T-helper 1 cell treated with Interleukin-12 subunit alpha and Interleukin-12 subunit beta and Interleukin-4 antibody, amounts not matched to agents 30 μg/mL and 1 μg/mL, for 36 hours (primary cell): Measurements from ENCODE around the gene TMEM120B.

ENCODE experiments used
- H3K27ac Mint-ChIP-seq: one replicate; pipeline ENCODE4 v1.8.0; 2021; ENCODE audit warnings: mild to moderate bottlenecking, mixed read lengths
- H3K27me3 Mint-ChIP-seq: one replicate; pipeline ENCODE4 v1.8.0; 2021; ENCODE audit warnings: low read depth, mixed read lengths
- H3K36me3 Mint-ChIP-seq: one replicate; pipeline ENCODE4 v1.8.0; 2021; ENCODE audit warnings: low read depth, mixed read lengths
- H3K4me1 Mint-ChIP-seq: one replicate; pipeline ENCODE4 v1.8.0; 2021; ENCODE audit warnings: low read depth, mixed read lengths
- H3K4me3 Mint-ChIP-seq: one replicate; pipeline ENCODE4 v1.8.0; 2021; ENCODE audit warnings: mild to moderate bottlenecking, moderate library complexity, mixed read lengths
- H3K9me3 Mint-ChIP-seq: one replicate; pipeline ENCODE4 v1.8.0; 2021; ENCODE audit warnings: mixed read lengths

TMEM120B gene

DNA sequence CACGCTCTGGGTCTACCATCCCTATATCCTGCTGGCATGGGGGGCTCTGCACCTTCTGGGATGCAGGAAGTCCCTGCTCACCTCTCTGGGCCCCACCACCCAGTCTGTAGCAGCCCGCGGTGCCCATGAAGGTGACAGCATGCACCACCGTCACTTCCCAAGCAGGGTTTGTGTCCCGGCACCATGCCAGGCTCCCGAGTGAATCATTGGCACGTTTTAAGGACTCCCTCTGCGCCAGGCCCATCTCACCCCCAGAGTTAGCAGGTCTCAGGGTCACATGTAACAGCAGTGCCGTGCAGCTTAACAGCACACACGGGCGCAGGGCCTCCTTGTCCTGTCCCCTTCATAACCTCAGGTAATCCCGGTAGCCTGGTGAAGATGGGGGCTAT is 111.2 kb downstream of the TMEM120B start:
- Mint-ChIP-seq H3K27ac (no peak overlapping the region), H3K4me3 (no peak overlapping the region), H3K36me3 (peaks cover 48% of the 10 kb centered on the region), H3K9me3 (no peaks in the 10 kb centered on the region), H3K27me3 (no peaks in the 10 kb centered on the region), H3K4me1 (peaks cover 5% of the 10 kb centered on the region)

DNA sequence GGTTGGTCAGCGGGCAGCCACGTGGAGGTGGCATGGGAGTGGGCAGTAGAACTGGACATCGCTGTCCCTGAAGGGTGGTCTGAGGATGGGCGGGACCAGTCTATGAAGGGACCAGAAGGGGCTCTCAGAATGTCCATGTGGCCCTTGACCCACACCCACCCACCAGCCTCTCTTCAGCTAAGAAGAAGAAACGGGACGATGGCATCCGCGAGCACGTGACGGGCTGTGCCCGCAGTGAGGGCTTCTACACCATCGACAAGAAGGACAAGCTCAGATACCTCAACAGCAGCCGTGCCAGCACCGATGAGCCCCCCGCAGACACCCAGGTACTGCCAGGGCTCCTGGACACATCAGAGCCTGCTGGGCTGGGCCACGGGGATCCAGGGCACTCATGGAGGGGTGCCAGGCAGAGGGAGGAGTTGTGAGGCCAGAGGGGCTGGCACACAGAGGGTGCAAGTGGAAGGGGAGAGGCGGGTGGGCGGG is 112.5 kb downstream of the TMEM120B start:
- Mint-ChIP-seq H3K27me3 (no peaks in the 10 kb centered on the region), H3K36me3 (peaks cover 46% of the 10 kb centered on the region), H3K4me3 (no peak overlapping the region), H3K4me1 (peaks cover 5% of the 10 kb centered on the region), H3K27ac (no peak overlapping the region), H3K9me3 (no peaks in the 10 kb centered on the region)

DNA sequence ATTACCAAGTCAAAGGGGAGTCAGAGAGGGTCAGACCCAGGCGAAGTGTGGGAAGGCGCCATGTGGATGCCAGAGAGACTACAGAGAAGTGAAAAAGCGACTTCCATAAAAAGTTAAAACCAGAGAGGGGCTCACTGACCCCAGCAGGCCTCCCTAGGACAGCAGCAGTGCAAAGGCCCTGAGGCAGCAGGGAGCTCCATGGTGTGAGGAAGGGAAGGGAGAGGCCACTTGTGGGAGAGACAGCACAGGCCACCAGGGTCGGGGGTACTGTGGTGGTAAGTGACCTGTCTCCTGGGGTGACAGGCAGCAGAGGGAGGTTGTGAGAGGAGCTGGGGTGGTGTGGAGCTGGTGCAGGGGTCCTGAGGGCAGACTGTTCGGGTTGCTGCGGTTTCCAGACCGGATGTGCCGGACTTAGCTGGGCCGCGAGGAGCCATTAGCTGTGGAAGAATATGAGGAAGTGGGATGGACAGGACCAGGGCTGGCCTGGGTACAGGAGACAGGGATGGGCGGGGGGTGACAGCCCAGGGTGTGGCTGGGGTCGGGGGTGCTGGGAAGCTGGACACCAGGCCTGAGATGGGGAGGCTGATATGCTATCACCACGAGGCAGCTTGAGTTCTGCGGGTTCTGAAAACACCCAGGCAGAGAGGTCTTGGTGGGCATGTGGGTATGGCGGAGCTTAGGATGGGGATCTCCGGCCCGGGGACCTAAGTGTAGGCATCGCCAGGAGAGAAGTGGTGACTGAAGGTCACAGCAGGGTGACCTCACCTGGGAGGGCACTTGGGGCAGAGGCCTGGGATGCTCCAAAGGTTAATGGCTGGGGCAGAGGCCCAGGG is 114.0 kb downstream of the TMEM120B start:
- Mint-ChIP-seq H3K4me3 (no peak overlapping the region), H3K36me3 (peaks cover 46% of the 10 kb centered on the region), H3K4me1 (peaks cover 5% of the 10 kb centered on the region), H3K27ac (peak overlapping the region; percentile 17), H3K9me3 (no peaks in the 10 kb centered on the region), H3K27me3 (no peaks in the 10 kb centered on the region)

DNA sequence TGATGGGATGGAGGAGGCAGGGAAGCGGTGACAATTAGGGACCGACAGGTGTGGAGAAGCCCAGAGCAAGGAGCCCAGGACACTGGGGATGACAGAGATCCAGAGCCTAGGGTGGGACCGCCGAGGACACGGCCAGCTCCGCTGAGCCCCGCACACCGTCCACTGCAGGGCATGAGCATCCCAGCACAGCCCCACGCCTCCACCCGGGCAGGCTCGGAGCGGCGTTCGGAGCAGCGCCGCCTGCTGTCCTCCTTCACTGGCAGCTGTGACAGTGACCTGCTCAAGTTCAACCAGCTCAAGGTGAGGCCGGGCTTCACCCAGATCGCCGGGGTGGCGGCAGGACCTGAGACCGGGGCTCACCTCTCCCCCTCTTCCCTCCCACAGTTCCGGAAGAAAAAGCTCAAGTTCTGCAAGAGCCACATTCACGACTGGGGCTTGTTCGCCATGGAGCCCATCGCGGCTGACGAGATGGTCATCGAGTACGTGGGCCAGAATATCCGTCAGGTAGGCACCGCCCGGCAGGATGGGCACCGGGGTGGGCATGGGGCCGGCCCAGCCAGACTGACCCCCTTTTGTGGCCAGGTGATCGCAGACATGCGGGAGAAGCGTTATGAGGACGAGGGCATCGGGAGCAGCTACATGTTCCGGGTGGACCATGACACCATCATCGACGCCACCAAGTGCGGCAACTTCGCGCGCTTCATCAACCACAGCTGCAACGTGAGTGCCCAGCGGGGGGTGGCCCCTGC is 115.0 kb downstream of the TMEM120B start:
- no peak overlapping the region for H3K27ac Mint-ChIP-seq
- peaks cover 51% of the 10 kb centered on the region for H3K36me3 Mint-ChIP-seq
- no peak overlapping the region for H3K4me3 Mint-ChIP-seq
- no peaks in the 10 kb centered on the region for H3K9me3 Mint-ChIP-seq
- H3K27me3 Mint-ChIP-seq = no peaks in the 10 kb centered on the region
- H3K4me1 Mint-ChIP-seq = peaks cover 5% of the 10 kb centered on the region

DNA sequence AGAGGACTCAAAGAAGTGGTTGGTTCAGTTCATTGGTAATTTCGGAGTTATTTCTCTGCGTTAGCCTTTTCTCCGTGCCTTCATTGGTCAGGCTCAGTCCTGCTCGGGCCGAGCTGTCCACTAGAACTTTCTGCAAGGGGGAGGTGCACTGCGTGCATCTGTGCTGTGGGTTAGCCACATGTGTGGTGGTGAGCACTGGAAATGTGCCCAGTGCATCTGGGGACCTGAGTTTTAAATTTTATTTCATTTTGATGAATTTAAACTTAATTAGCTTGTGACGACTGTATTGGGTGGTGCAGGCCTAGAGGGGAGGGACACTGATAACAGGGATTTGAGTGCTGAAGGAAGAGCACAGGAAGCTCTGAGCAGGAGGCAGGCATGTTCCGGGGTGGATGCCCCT is 115.8 kb downstream of the TMEM120B start:
- peaks cover 56% of the 10 kb centered on the region for H3K36me3 Mint-ChIP-seq
- no peak overlapping the region for H3K27ac Mint-ChIP-seq
- H3K27me3 Mint-ChIP-seq = no peaks in the 10 kb centered on the region
- peaks cover 5% of the 10 kb centered on the region for H3K4me1 Mint-ChIP-seq
- H3K9me3 Mint-ChIP-seq = no peaks in the 10 kb centered on the region
- no peak overlapping the region for H3K4me3 Mint-ChIP-seq

DNA sequence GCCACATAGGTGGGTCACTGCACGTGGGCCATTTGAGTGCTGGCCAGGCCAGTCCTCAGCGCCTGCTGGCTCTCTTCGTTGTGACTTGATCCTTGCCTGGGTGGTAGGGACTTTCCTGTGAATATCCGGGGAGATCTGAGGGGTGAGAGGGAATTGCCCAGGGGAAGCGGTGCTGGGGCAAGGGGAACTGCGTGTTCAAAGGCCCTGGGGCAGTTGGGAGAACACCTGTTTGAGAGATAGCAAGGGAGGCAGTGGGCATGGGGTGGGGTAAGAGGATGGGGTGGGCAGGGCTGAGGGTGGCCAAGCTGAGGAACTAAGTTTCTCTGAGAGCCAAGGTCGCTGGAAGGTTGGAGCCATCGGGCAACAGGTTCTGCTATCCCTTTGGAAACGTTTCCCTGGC is 116.3 kb downstream of the TMEM120B start:
- no peak overlapping the region for H3K27ac Mint-ChIP-seq
- H3K9me3 Mint-ChIP-seq = no peaks in the 10 kb centered on the region
- H3K4me1 Mint-ChIP-seq = peaks cover 5% of the 10 kb centered on the region
- no peaks in the 10 kb centered on the region for H3K27me3 Mint-ChIP-seq
- H3K36me3 Mint-ChIP-seq = peaks cover 52% of the 10 kb centered on the region
- no peak overlapping the region for H3K4me3 Mint-ChIP-seq

DNA sequence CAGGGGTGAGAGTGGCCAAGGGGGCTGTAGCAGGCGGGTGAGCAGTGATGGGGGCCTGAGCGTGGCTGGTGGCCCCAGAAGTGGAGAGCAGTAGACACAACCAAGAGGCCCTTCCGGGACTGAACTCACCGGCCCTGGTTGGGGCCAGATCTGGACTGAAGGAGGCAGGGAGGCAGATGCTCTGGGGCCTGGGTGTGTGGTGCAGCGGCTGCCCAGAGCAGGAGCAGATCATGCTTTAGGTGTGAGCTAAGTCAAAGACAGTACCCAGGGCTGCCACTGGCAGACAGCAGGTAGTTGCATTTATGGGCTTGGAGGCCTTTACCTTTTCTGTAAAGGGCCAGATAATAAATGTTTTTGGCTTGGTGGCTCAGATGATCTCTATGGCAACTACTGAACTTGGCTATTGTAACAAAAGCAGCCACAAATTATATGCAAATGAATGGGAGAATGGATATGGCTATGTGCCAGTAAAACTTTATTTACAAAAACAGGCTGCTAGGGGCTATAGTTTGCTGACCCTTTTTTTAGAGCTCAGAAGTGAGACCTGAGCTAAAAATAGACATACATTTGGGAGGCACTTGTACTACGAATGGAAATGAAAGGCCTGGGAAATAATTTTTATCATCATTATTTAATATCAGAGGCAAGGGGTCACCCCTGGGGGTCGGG is 116.8 kb downstream of the TMEM120B start:
- H3K4me3 Mint-ChIP-seq = no peak overlapping the region
- H3K27ac Mint-ChIP-seq = no peak overlapping the region
- H3K27me3 Mint-ChIP-seq = no peaks in the 10 kb centered on the region
- H3K4me1 Mint-ChIP-seq = peaks cover 5% of the 10 kb centered on the region
- no peaks in the 10 kb centered on the region for H3K9me3 Mint-ChIP-seq
- H3K36me3 Mint-ChIP-seq = peaks cover 48% of the 10 kb centered on the region

DNA sequence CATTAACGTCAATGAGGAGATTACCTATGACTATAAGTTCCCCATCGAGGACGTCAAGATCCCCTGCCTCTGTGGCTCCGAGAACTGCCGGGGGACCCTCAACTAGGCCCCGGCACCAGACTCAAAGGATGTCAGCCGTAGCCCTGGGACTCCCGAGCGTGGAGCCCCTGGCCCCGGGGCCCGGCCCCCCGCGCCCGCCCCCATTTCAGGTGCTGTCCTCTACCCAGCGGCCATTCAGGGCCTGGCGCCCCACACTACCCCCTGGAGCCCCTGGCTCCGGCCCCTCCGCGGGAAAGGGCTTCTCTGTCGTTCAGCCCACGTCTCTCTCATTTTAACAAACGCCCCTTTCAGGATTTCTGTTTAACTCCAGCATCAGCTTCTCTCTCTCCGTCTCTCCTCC is 117.6 kb downstream of the TMEM120B start:
- Mint-ChIP-seq H3K36me3 (peaks cover 44% of the 10 kb centered on the region), H3K27me3 (no peaks in the 10 kb centered on the region), H3K9me3 (no peaks in the 10 kb centered on the region), H3K4me3 (no peak overlapping the region), H3K4me1 (peaks cover 5% of the 10 kb centered on the region), H3K27ac (no peak overlapping the region)

DNA sequence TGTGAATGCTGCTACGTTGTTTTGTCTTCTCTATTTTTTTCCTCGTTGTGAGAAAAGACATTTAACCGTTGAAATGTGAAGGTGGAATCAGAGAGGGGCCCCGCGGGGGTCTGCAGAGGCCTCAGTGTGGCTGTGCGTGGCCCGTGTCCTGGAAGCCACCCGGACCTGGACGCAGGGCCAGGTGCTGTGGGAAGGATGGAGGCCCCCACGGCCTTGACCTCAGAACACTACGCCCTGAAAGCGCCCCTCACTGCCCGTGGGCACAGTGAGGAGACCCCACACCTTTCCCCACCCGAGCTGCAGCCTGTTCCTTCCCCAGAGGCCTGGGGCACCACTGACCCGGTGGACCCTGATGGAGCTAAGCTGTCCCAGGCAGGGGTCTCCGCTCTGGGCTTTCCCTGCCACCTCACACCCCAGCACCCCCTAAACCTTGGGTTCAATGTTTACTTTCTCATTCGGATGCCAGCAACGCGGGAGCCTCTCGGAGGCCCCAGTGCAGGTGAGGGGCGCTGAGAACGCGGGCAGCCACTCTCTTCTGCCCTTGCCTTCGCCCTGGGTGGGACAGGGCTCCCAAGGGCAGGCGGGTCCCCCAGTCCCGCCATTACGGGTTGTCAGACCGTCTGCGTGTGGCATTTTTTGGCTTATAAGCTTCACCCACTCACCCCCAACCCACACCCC is 118.2 kb downstream of the TMEM120B start:
- Mint-ChIP-seq H3K9me3 (no peaks in the 10 kb centered on the region), H3K4me1 (peaks cover 5% of the 10 kb centered on the region), H3K36me3 (peaks cover 43% of the 10 kb centered on the region)

More for the DNA sequence above, 118.2 kb downstream of the TMEM120B start:
- no peaks in the 10 kb centered on the region for H3K27me3 Mint-ChIP-seq
- no peak overlapping the region for H3K4me3 Mint-ChIP-seq
- no peak overlapping the region for H3K27ac Mint-ChIP-seq
